ENCODE data around the gene RASGRP1.

Gene RASGRP1

GRCh38 chr15:38563723-38564519 lies 693 bp downstream of the RASGRP1 start:
- TF ChIP-seq TAF1 (IDR thresholded peaks at IDR 0.05; ENCODE audit: borderline replicate concordance, insufficient read depth, low read length) (no peak), FOXP2 (optimal IDR thresholded peaks at IDR 0.05; ENCODE audit: borderline replicate concordance, extremely low read depth, extremely low read length, insufficient read depth) (no peak), SIN3A (IDR thresholded peaks at IDR 0.05; ENCODE audit: borderline replicate concordance, insufficient read depth, low read length) (no peak), REST (IDR thresholded peaks at IDR 0.05; ENCODE audit: insufficient read depth in 1 of 2, low read depth in 2 of 2, low read length in 2 of 2) (no peak), POLR2AphosphoS5 (IDR thresholded peaks at IDR 0.05; ENCODE audit: low read depth, low read length) (no peak)

GRCh38 chr15:38562278-38562677 lies 2.3 kb downstream of the RASGRP1 start:
- TF ChIP-seq POLR2AphosphoS5 (IDR thresholded peaks at IDR 0.05; ENCODE audit: low read depth, low read length) (no peak), TAF1 (IDR thresholded peaks at IDR 0.05; ENCODE audit: borderline replicate concordance, insufficient read depth, low read length) (no peak), REST (IDR thresholded peaks at IDR 0.05; ENCODE audit: insufficient read depth in 1 of 2, low read depth in 2 of 2, low read length in 2 of 2) (no peak), FOXP2 (optimal IDR thresholded peaks at IDR 0.05; ENCODE audit: borderline replicate concordance, extremely low read depth, extremely low read length, insufficient read depth) (no peak), SIN3A (IDR thresholded peaks at IDR 0.05; ENCODE audit: borderline replicate concordance, insufficient read depth, low read length) (no peak)

GRCh38 chr15:38560456-38560926 lies 4.1 kb downstream of the RASGRP1 start:
- TF ChIP-seq TAF1 (IDR thresholded peaks at IDR 0.05; ENCODE audit: borderline replicate concordance, insufficient read depth, low read length) (no peak), POLR2AphosphoS5 (IDR thresholded peaks at IDR 0.05; ENCODE audit: low read depth, low read length) (no peak), SIN3A (IDR thresholded peaks at IDR 0.05; ENCODE audit: borderline replicate concordance, insufficient read depth, low read length) (no peak), FOXP2 (optimal IDR thresholded peaks at IDR 0.05; ENCODE audit: borderline replicate concordance, extremely low read depth, extremely low read length, insufficient read depth) (no peak), REST (IDR thresholded peaks at IDR 0.05; ENCODE audit: insufficient read depth in 1 of 2, low read depth in 2 of 2, low read length in 2 of 2) (no peak)

- TF ChIP-seq REST (IDR thresholded peaks at IDR 0.05; ENCODE audit: insufficient read depth in 1 of 2, low read depth in 2 of 2, low read length in 2 of 2) (no peak), POLR2AphosphoS5 (IDR thresholded peaks at IDR 0.05; ENCODE audit: low read depth, low read length) (no peak), FOXP2 (optimal IDR thresholded peaks at IDR 0.05; ENCODE audit: borderline replicate concordance, extremely low read depth, extremely low read length, insufficient read depth) (no peak), TAF1 (IDR thresholded peaks at IDR 0.05; ENCODE audit: borderline replicate concordance, insufficient read depth, low read length) (no peak), SIN3A (IDR thresholded peaks at IDR 0.05; ENCODE audit: borderline replicate concordance, insufficient read depth, low read length) (no peak)
Observed at GRCh38 chr15:38559636-38560307, 4.8 kb downstream of the RASGRP1 start.

Measured in PFSK-1 (cell line).